Esophagus muscularis mucosa (tissue), 4 donors: ENCODE results near the gene LTBP1. TPM values are rescaled to one million over a fixed set of nuclear protein-coding genes. Genes with fewer than 3 reads are reported as not detected.

Source experiments
- DNase-seq: peaks from one replicate; pipeline ENCODE4 v3.0.0-alpha.2; 2017; ENCODE audit errors: extremely low spot score
- H3K27ac ChIP-seq, 4 donors: fragments of 200-600 bp; sonication (generic); replicated peaks in 1 of 4; 1 replicate in 3 of 4; 2 replicates in 1 of 4; pipeline ENCODE4 v1.5.1; 2016 to 2019; ENCODE audit warnings: mild to moderate bottlenecking in 1 of 4
- H3K27me3 ChIP-seq, 4 donors: fragments of 200-600 bp; sonication (generic); one replicate each; pipeline versions ENCODE4 v1.5.1 to v1.6.0; 2016 to 2019
- H3K36me3 ChIP-seq, 4 donors: fragments of 200-600 bp; sonication (generic); one replicate each; pipeline ENCODE4 v1.5.1; 2016 to 2019
- H3K4me1 ChIP-seq, 4 donors: fragments of 200-600 bp; sonication (generic); one replicate each; pipeline ENCODE4 v1.5.1; 2016 to 2019
- H3K4me3 ChIP-seq, 4 donors: fragments of 200-600 bp; sonication (generic); 1 replicate in 2 of 4; 2 replicates in 2 of 4; pipeline ENCODE4 v1.5.1; 2016 to 2019; ENCODE audit warnings: mild to moderate bottlenecking in 4 of 4, moderate library complexity in 1 of 4
- H3K9me3 ChIP-seq, 4 donors: fragments of 200-600 bp; sonication (generic); 1 replicate in 3 of 4; 2 replicates in 1 of 4; pipeline ENCODE4 v1.5.1; 2016 to 2019
- EP300 ChIP-seq: sonication (generic); formaldehyde crosslinking; IDR thresholded peaks from one replicate; pipeline ENCODE4 v1.6.1; 2017; ENCODE audit warnings: antibody characterized with exemption
- POLR2A ChIP-seq: fragments of 450-650 bp; IDR thresholded peaks from one replicate; pipeline ENCODE4 v1.6.1; 2017; ENCODE audit warnings: antibody characterized with exemption, moderate library complexity, mild to moderate bottlenecking, low read depth
- POLR2AphosphoS5 ChIP-seq, 2 donors: sonication (generic); formaldehyde crosslinking; IDR thresholded peaks; one replicate each; pipeline ENCODE4 v1.6.1; 2017; ENCODE audit warnings: antibody characterized with exemption in 2 of 2
- WGBS: methylation state at CpG from one replicate; pipeline ENCODE4 v1.1.5; 2018; 5-methylcytosine and 5-hydroxymethylcytosine counted together
- intact Hi-C: fragments of 100-400 bp; cut with DNase I; formaldehyde crosslinking; loops from one replicate; pipeline ENCODE4 v1.15.1; 2023
- total RNA-seq, 4 donors: library from RNA; depleted of rRNA; stranded (reverse); fragments of >200 nt; gene quantifications; one replicate each; pipeline versions ENCODE4 v1.1.0 to v1.2.1, GENCODE V29; 2016
- TF ChIP-seq, protein P1 (sequence below), 3 experiments: fragments of 200-600 bp in 2 of 3; fragments of 450-650 bp in 1 of 3; sonication (generic) in 2 of 3; IDR thresholded peaks; one replicate each; pipeline ENCODE4 v1.5.1; 2017 to 2019; ENCODE audit warnings: antibody characterized with exemption in 3 of 3, mild to moderate bottlenecking in 2 of 3, moderate library complexity in 1 of 3

Gene LTBP1
- total RNA-seq, 4 donors from 2014 or later, result 254 to 465 (median 368) TPM

DNA sequence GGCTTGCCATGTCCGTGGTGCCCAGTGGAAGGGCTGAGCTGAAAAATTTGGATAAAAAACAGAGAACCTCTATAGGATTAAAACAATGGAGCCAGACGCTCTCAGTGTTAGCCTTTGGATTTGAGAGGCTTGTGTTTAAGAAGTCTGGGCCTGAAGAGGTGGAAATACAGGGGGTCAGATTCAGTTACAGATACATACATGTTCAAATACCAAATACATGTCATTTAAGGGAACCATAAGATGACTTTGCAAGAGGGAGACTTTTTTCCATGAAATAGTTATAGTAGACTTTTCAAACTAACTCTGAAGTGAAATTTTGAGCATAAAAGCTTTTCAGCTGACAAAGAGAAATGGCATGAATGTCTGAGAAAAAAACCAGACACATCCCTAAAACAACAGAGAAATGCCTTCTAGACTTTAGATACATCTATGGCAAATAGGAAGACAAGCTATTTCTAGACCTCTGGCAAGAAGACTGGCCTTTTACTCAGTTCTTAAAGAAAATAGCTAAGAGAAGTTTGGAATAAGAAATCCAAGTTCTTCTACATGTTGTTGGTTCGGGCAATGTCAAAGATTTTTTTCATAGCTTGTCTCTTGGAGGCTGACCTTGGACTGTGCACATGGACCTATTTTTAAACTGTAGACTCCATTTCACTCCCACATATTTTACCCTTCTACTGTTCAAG, 112.9 kb downstream of the LTBP1 start:
- Histone ChIP-seq H3K27me3 (no peaks in the 10 kb centered on the region), H3K9me3 (no peaks in the 10 kb centered on the region), H3K36me3 (no peaks in the 10 kb centered on the region), H3K27ac (peak overlapping the region; percentile 67 to 75 (median 73)), H3K4me1 (peaks cover 3 to 38% (median 24%) of the 10 kb centered on the region in 4 donors), H3K4me3 (peak overlapping the region in 2 of 4 donors; percentile 21 to 30)
- no peak for DNase-seq
- intact Hi-C loops, result no loop called here
- TF ChIP-seq EP300 (no peak), POLR2AphosphoS5 (IDR thresholded peaks at IDR 0.05) (peak in 1 of 2 donors; percentile 26)
- WGBS, result 48% methylated on average over 3 of the region's 3 CpGs

DNA sequence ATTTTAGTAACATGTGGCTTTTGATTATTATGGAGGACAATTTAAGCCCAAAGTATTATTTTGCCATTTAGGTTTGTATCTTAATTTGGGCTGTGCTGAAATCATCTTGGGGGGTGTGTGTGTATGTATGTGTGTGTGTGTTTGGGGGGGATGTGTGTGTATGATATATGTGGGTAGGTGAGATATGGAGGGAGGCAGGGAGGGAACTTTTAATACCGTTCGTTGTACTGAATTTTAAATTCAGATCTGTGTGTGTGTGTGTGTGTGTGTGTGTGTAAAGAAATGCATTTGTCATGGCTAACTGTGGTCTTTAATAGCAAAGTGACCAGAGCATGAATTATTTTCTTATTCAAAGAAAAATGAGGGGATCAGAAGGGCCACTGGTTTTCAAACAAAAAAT, 113.7 kb downstream of the LTBP1 start:
- no peaks in the 10 kb centered on the region for H3K9me3 ChIP-seq
- H3K36me3 ChIP-seq, result no peaks in the 10 kb centered on the region
- WGBS, result 49% methylated on average over 2 of the region's 2 CpGs
- H3K4me1 ChIP-seq, result peaks cover 3 to 38% (median 24%) of the 10 kb centered on the region in 4 donors
- H3K27me3 ChIP-seq, result no peaks in the 10 kb centered on the region
- intact Hi-C loops, result no loop called here
- H3K27ac ChIP-seq, result peak overlapping the region; percentile 67 to 75 (median 73)
- H3K4me3 ChIP-seq, result peak overlapping the region in 2 of 4 donors; percentile 21 to 30
- TF ChIP-seq POLR2AphosphoS5 (IDR thresholded peaks at IDR 0.05), result no peak
- TF ChIP-seq POLR2A, result no peak
- TF ChIP-seq, protein P1, sequence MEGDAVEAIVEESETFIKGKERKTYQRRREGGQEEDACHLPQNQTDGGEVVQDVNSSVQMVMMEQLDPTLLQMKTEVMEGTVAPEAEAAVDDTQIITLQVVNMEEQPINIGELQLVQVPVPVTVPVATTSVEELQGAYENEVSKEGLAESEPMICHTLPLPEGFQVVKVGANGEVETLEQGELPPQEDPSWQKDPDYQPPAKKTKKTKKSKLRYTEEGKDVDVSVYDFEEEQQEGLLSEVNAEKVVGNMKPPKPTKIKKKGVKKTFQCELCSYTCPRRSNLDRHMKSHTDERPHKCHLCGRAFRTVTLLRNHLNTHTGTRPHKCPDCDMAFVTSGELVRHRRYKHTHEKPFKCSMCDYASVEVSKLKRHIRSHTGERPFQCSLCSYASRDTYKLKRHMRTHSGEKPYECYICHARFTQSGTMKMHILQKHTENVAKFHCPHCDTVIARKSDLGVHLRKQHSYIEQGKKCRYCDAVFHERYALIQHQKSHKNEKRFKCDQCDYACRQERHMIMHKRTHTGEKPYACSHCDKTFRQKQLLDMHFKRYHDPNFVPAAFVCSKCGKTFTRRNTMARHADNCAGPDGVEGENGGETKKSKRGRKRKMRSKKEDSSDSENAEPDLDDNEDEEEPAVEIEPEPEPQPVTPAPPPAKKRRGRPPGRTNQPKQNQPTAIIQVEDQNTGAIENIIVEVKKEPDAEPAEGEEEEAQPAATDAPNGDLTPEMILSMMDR (IDR thresholded peaks at IDR 0.05), result no peak
- no peak for TF ChIP-seq EP300
- DNase-seq, result no peak

DNA sequence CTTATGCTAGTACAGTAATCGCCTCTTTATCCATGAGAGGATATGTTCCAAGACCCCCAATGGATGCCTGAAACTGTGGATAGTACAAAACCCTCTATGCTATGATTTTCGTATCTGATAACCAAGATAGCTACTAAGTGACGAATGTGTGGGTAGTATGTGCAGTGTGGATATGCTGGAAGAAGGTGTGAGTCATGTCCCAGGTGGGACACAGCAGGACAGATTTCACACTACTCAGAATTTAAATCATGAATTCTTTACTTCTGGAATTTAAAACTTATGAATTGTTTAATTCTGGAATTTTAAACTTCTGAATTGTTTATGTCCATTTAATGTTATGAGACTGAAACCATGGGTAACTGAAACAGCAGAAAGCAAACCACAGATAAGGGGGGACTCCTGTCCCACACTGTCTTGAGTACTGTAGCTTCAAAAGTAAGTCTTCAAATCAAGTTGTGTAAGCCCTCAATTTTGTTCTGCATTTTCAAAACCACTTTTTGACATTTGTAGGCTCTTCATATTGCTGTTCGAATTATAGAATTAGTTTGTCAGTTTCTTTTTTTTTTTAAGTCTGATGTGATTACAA, 116.0 kb downstream of the LTBP1 start:
- Histone ChIP-seq H3K27ac (peak overlapping the region; percentile 31 to 73 (median 70)), H3K4me1 (peaks cover 3 to 48% (median 33%) of the 10 kb centered on the region in 4 donors), H3K36me3 (no peaks in the 10 kb centered on the region), H3K9me3 (no peaks in the 10 kb centered on the region), H3K4me3 (no peak overlapping the region), H3K27me3 (no peaks in the 10 kb centered on the region)
- TF ChIP-seq, protein P1 (IDR thresholded peaks at IDR 0.05), result no peak
- TF ChIP-seq EP300 (no peak), POLR2A (no peak), POLR2AphosphoS5 (IDR thresholded peaks at IDR 0.05) (no peak)
- no peak for DNase-seq
- intact Hi-C loops, result no loop called here
- WGBS, result 85% methylated on average over 4 of the region's 4 CpGs

DNA sequence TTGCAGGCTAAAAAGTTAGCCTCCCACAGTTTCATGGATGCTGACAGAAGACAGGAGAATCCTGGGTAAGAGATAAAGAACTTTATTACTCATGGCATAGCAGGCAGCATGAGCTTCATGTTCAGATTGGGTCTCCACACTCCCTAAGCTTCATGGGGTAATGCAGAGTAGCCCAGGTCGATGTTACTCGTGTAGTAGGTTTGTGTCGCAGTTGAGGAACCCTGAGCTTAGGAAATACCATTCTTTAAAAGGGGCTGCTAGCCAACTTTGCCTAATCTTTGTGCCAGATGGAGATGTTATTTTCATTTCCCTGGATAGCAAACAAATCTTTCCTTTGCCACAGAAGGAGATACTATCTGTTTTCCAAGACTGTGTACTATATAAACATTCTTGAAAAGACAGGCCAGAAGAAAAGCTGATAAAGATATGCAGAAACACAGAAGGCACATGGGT, 117.6 kb downstream of the LTBP1 start:
- no peak for TF ChIP-seq POLR2A
- TF ChIP-seq EP300, result no peak
- no peak for DNase-seq
- no peak overlapping the region for H3K4me3 ChIP-seq
- no peaks in the 10 kb centered on the region for H3K36me3 ChIP-seq
- intact Hi-C loops, result no loop called here
- WGBS, result 79% methylated on average over 3 of the region's 3 CpGs
- no peaks in the 10 kb centered on the region for H3K9me3 ChIP-seq
- H3K27me3 ChIP-seq, result no peaks in the 10 kb centered on the region
- H3K27ac ChIP-seq, result no peak overlapping the region
- peaks cover 8 to 44% (median 32%) of the 10 kb centered on the region in 4 donors for H3K4me1 ChIP-seq

DNA sequence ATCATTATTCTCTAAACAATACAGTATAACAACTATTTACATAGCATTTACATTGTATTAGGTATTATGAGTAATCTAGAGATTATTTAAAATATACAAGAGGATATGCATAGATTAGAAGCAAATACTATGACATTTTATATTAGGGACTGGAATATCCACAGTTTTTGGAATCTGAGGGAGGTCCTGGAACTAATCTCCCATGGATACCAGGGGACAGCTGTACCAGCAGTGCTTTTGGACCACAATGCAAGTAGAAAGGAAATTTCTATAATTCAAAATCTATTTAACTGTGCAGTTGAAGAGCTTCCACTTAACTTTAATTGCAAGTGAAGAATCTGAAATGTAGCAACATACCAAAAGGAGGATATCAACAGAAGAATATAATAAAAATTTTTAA, 120.8 kb downstream of the LTBP1 start:
- Histone ChIP-seq H3K36me3 (no peaks in the 10 kb centered on the region), H3K9me3 (no peaks in the 10 kb centered on the region), H3K27ac (no peak overlapping the region), H3K27me3 (no peaks in the 10 kb centered on the region), H3K4me3 (no peak overlapping the region), H3K4me1 (peaks cover 19 to 38% (median 32%) of the 10 kb centered on the region in 4 donors)
- DNase-seq, result no peak
- intact Hi-C loops, result no loop called here
- TF ChIP-seq, protein P1 (IDR thresholded peaks at IDR 0.05), result no peak
- TF ChIP-seq POLR2AphosphoS5 (IDR thresholded peaks at IDR 0.05) (no peak), EP300 (no peak), POLR2A (no peak)
